ENCODE measurements around the gene PMEPA1.

The PMEPA1 gene

DNA sequence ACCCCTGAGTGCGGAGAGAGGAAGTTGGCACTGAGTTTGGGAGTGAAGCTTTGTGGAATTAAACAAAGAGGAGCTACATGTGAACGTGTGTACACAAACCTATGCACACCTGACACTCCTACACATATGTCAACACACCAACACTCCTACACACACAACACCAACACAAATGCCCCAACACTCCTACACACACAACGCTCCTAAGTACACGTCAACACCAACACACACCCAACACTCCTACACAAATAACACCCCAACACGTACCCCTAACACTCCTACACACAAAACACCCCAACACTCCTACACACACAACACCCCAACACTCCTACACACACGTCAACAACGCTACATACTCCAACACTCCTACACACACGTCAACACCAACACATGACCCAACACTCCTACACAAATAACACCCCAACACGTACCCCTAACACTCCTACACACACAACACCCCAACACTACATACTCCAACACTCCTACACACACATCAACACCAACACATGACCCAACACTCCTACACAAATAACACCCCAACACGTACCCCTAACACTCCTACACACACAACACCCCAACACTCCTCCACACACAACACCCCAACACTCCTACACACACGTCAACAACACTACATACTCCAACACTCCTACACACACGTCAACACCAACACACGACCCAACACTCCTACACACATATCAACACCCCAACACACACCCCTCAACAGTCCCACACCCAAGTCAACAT lies 49.5 kb downstream of the PMEPA1 start:
- peak overlapping the region; percentile 28 for H3K4me2 ChIP-seq (ENCODE audit: low read length)
- no peak overlapping the region for H3K27ac ChIP-seq
- H3K4me3 ChIP-seq (ENCODE audit: low read depth, low read length): no peak overlapping the region
- H3K9ac ChIP-seq: no peak overlapping the region
- H3K9me3 ChIP-seq (ENCODE audit: control insufficient read depth, low read length): no peaks in the 10 kb centered on the region
- no peaks in the 10 kb centered on the region for H3K36me3 ChIP-seq (ENCODE audit: control insufficient read depth, insufficient read depth, low read length)
- no peaks in the 10 kb centered on the region for H3K27me3 ChIP-seq (ENCODE audit: control insufficient read depth, insufficient read depth, low read length)
- H3K79me2 ChIP-seq: no peaks in the 10 kb centered on the region
- no peak overlapping the region for H2AFZ ChIP-seq
- H3K4me1 ChIP-seq: peaks cover 5% of the 10 kb centered on the region
- TF ChIP-seq CTCF (IDR thresholded peaks at IDR 0.05): no peak

DNA sequence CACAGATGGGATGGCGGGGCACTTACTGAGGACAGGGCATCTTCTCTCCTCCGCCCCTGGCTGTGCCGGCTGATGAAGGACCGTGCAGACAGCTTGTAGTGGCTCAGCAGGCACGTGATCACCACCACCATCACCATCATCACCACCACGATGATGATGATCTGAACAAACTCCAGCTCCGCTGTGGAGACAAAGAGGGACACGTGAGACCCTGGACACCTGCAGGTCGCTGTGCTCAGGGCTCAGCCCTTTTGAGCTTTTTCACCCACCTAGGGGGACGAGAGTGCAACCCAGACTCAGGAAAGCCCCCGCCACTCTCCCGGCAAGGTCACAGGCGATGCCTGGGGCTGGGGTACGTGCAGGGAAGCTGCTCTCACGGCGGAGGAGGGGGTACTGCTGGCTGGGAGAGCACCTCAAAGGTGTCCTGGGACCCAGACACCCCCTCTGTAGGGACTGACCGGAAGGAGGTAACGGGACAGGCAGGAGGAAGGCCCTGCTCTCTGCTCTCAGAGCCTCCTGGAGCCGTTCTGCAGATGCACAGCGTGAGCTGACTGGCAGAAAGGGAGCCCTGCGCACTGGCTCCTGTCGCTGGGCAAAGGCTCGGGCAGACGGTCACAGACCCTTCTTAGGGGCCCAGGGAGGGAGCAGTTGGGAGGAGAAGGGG lies 50.2 kb downstream of the PMEPA1 start:
- no peak overlapping the region for H3K9ac ChIP-seq
- H3K27me3 ChIP-seq (ENCODE audit: control insufficient read depth, insufficient read depth, low read length): no peaks in the 10 kb centered on the region
- H3K4me2 ChIP-seq (ENCODE audit: low read length): no peak overlapping the region
- no peaks in the 10 kb centered on the region for H3K9me3 ChIP-seq (ENCODE audit: control insufficient read depth, low read length)
- H3K36me3 ChIP-seq (ENCODE audit: control insufficient read depth, insufficient read depth, low read length): no peaks in the 10 kb centered on the region
- H3K79me2 ChIP-seq: no peaks in the 10 kb centered on the region
- H3K27ac ChIP-seq: no peak overlapping the region
- H3K4me1 ChIP-seq: peaks cover 5% of the 10 kb centered on the region
- no peak overlapping the region for H2AFZ ChIP-seq
- H3K4me3 ChIP-seq (ENCODE audit: low read depth, low read length): no peak overlapping the region
- TF ChIP-seq CTCF (IDR thresholded peaks at IDR 0.05): no peak

GRCh38 chr20:57658833-57659516 lies 50.8 kb downstream of the PMEPA1 start:
- Histone ChIP-seq H3K36me3 (ENCODE audit: control insufficient read depth, insufficient read depth, low read length) (no peaks in the 10 kb centered on the region), H3K9me3 (ENCODE audit: control insufficient read depth, low read length) (no peaks in the 10 kb centered on the region), H3K9ac (no peak overlapping the region), H2AFZ (no peak overlapping the region), H3K27ac (no peak overlapping the region), H3K4me2 (ENCODE audit: low read length) (no peak overlapping the region), H3K4me3 (ENCODE audit: low read depth, low read length) (no peak overlapping the region), H3K27me3 (ENCODE audit: control insufficient read depth, insufficient read depth, low read length) (no peaks in the 10 kb centered on the region), H3K4me1 (peaks cover 5% of the 10 kb centered on the region), H3K79me2 (no peaks in the 10 kb centered on the region)
- no peak for TF ChIP-seq CTCF (IDR thresholded peaks at IDR 0.05)

DNA sequence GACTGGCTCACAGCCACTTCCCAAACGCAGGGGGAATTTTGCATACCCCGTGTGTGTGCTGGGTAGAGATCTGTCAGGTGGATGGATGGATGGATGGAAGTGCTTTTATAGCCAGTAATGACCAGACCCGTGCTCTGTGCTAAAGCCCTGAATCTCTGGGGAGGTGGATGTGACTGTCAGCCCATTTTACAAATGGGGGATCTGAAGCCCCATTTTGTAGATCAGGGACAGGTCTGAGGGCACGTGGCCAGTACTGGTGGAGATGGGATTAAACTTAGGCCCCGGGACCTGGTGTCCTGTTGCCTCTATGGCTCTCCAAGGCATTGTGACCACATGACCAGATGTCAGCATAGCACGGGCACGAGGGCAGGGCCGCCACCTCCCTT lies 51.4 kb downstream of the PMEPA1 start:
- no peaks in the 10 kb centered on the region for H3K27me3 ChIP-seq (ENCODE audit: control insufficient read depth, insufficient read depth, low read length)
- H3K9ac ChIP-seq: no peak overlapping the region
- no peak overlapping the region for H2AFZ ChIP-seq
- no peaks in the 10 kb centered on the region for H3K36me3 ChIP-seq (ENCODE audit: control insufficient read depth, insufficient read depth, low read length)
- no peaks in the 10 kb centered on the region for H3K79me2 ChIP-seq
- peaks cover 5% of the 10 kb centered on the region for H3K4me1 ChIP-seq
- H3K4me3 ChIP-seq (ENCODE audit: low read depth, low read length): no peak overlapping the region
- H3K27ac ChIP-seq: no peak overlapping the region
- no peak for TF ChIP-seq CTCF (IDR thresholded peaks at IDR 0.05)
- H3K9me3 ChIP-seq (ENCODE audit: control insufficient read depth, low read length): no peaks in the 10 kb centered on the region
- no peak overlapping the region for H3K4me2 ChIP-seq (ENCODE audit: low read length)
